Measurements from ENCODE around the gene KCNK3. TPM values are rescaled to one million over a fixed set of nuclear protein-coding genes. Genes with fewer than 3 reads are reported as not detected.
A peak's percentile ranks its signal among the peaks of the same experiment; 100 is the strongest.

KCNK3 gene
- 1 to 10 TPM in 2 of 4 donors, under 1 TPM in 2; 0.76 to 1.6 (median 0.94) TPM for total RNA-seq

- no peak for TF ChIP-seq POLR2A (IDR thresholded peaks at IDR 0.05)
- no peak for TF ChIP-seq CTCF (IDR thresholded peaks at IDR 0.05)
- Histone ChIP-seq H3K27me3 (peaks cover 0 to 8% of the 10 kb centered on the region in 2 donors), H3K4me3 (peak within 1 kb of the TSS in 3 of 4 donors; percentile 7 to 49 (median 22)), H3K36me3 (no peaks in the 10 kb centered on the region), H3K4me1 (peaks cover 0 to 8% (median 3%) of the 10 kb centered on the region in 4 donors), H3K27ac (peak within 1 kb of the TSS in 2 of 4 donors; percentile 46 to 72), H3K9me3 (no peaks in the 10 kb centered on the region)
- DNase-seq = peak in 1 of 3 donors; percentile 59
Observed at GRCh38 chr2:26692279-26692896, at the start of gene KCNK3. TSS of gene KCNK3 (plus strand) at chr2:26692722. CDS start at chr2:26692876, 154 bp downstream.

GRCh38 chr2:26644188-26644835 is 48.2 kb upstream of the KCNK3 start:
- no peaks in the 10 kb centered on the region for H3K36me3 ChIP-seq
- no peak overlapping the region for H3K27ac ChIP-seq
- DNase-seq = peak in 1 of 3 donors; percentile 33
- H3K4me1 ChIP-seq = no peaks in the 10 kb centered on the region
- no peaks in the 10 kb centered on the region for H3K27me3 ChIP-seq
- H3K4me3 ChIP-seq = no peak overlapping the region
- TF ChIP-seq CTCF (IDR thresholded peaks at IDR 0.05) (no peak), POLR2A (IDR thresholded peaks at IDR 0.05) (no peak)
- no peaks in the 10 kb centered on the region for H3K9me3 ChIP-seq

GRCh38 chr2:26645762-26646161 is 46.8 kb upstream of the KCNK3 start:
- H3K4me1 ChIP-seq = no peaks in the 10 kb centered on the region
- TF ChIP-seq POLR2A (IDR thresholded peaks at IDR 0.05) (no peak), CTCF (IDR thresholded peaks at IDR 0.05) (no peak)
- no peak overlapping the region for H3K4me3 ChIP-seq
- H3K27ac ChIP-seq = no peak overlapping the region
- H3K36me3 ChIP-seq = no peaks in the 10 kb centered on the region
- DNase-seq = no peak
- no peaks in the 10 kb centered on the region for H3K9me3 ChIP-seq
- no peaks in the 10 kb centered on the region for H3K27me3 ChIP-seq

GRCh38 chr2:26646986-26647672 is 45.4 kb upstream of the KCNK3 start:
- Histone ChIP-seq H3K27ac (no peak overlapping the region), H3K9me3 (no peaks in the 10 kb centered on the region), H3K27me3 (no peaks in the 10 kb centered on the region), H3K4me3 (no peak overlapping the region), H3K36me3 (no peaks in the 10 kb centered on the region), H3K4me1 (no peaks in the 10 kb centered on the region)
- DNase-seq = no peak
- no peak for TF ChIP-seq POLR2A (IDR thresholded peaks at IDR 0.05)

- H3K36me3 ChIP-seq = no peaks in the 10 kb centered on the region
- H3K27me3 ChIP-seq = no peaks in the 10 kb centered on the region
- TF ChIP-seq CTCF (IDR thresholded peaks at IDR 0.05) = no peak
- no peak for TF ChIP-seq POLR2A (IDR thresholded peaks at IDR 0.05)
- no peaks in the 10 kb centered on the region for H3K9me3 ChIP-seq
- no peak overlapping the region for H3K27ac ChIP-seq
- H3K4me3 ChIP-seq = no peak overlapping the region
- H3K4me1 ChIP-seq = no peaks in the 10 kb centered on the region
- DNase-seq = peak in 1 of 3 donors; percentile 39
Observed at GRCh38 chr2:26647981-26648380, 44.5 kb upstream of the KCNK3 start.

- Histone ChIP-seq H3K27ac (no peak overlapping the region), H3K4me3 (no peak overlapping the region), H3K36me3 (no peaks in the 10 kb centered on the region), H3K4me1 (no peaks in the 10 kb centered on the region), H3K27me3 (no peaks in the 10 kb centered on the region), H3K9me3 (no peaks in the 10 kb centered on the region)
- TF ChIP-seq POLR2A (IDR thresholded peaks at IDR 0.05) (no peak), CTCF (IDR thresholded peaks at IDR 0.05) (no peak)
- DNase-seq = peak in 1 of 3 donors; percentile 22
Observed at GRCh38 chr2:26648516-26648915, 44.0 kb upstream of the KCNK3 start.
